Activated CD4-positive, alpha-beta T cell treated with anti-CD3 and anti-CD28 coated beads, Interleukin-10, Interleukin-2, amounts not matched to agents 100 ng/mL and 50 ng/mL, durations not matched to agents 16 hours and 8 hours (primary cell): ENCODE data around the gene BCAS1.

Source experiments
- DNase-seq: peaks from one replicate; pipeline ENCODE4 v3.0.0-alpha.2; 2020

Gene BCAS1

DNA sequence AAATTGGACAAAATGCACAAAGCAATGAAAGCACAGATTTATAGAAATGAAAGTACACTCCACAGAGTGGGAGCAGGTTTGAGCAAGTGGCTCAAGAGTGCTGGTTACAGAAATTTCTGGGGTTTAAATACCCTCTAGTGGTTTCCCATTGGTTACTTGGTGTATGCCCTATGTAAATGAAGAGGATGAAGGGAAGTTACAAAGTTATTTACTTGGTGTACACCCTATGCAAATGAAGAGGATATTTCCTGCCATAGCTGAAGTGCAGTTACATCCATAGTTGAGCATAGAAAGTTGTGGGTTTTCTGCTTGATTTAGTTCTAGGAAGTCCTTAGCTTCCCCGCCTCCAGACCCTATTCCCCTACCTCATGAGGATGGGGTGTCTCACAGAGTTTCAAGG lies 22.7 kb downstream of the BCAS1 start:
- no peak for DNase-seq

DNA sequence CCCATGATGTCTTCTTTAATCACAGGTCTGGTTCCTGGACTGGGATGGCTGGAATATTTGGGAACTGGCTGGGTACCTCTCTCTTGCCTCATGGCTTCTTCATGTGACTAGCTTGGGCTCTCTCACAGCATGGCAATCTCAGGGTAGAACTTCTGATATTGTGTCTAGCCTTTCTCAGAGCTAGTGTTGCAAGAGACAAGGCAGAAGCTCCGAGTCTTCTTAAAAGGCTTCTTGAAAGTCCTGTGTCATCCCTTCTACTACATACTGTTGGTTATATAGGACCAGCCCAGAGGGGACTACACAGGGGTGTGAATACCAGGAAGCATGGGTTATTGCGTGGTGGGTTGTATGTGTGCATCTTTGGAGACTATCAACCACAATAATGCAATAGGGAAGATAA lies 23.3 kb downstream of the BCAS1 start:
- DNase-seq = no peak

DNA sequence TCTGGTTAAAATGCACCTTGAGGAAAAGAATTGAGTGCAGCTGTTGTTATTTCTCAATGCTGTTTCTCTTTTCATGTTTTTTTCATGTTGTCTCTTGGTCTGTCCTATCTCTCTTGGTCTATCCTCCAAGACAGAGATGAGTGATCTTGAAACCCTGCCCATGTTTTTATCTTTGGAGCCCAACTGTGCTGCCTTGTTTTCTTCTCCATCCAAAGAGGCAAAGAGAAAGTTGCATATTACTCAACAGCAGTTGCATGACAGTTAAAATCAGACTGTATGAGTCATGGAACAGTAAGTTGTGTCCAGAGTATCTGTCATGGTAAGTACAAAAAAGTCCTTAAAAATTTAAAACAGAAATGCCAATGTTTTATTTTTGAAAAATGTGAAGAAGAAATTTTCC lies 26.2 kb downstream of the BCAS1 start:
- DNase-seq = peak; percentile 90

DNA sequence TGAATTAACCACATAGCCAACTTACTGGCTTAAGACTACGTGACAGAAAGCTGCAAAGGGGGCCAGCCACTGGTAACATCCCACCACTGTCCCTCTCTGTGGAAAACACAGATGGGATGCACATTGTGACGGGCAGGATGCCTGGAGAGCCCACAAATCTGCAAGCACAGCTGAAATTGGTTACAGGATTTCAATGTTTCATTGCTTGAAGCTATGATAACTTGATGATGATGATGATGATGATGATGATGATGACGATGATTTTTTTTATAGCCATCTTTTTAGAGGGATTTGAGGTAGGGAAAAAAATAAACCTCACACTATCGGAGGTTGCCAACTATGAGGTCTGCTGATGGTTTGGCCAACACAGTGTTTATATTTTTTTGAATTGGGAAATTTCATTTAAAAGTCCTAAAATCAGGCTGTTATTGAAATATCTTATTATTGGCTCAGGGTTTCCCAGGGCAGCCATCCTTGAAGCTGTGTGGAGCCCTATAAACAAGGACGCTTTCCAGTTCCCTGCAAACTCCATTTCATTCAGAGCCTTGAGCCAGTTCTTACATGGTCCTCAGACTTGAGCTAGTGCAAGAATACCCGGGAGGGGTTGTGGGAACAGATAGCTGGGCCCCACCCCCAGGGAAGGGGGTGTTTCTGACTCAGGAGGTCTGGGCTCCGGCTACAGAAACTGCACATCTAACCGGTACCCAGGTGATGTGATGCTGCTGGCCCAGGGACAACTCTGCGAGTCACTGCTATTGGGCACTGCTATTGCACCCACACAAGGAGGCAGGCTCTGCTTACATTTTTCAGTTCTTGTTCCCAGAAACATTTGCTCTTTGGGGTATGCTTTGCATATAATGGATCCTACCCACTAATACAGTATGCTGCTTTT lies 27.1 kb downstream of the BCAS1 start:
- peak; percentile 38 for DNase-seq

DNA sequence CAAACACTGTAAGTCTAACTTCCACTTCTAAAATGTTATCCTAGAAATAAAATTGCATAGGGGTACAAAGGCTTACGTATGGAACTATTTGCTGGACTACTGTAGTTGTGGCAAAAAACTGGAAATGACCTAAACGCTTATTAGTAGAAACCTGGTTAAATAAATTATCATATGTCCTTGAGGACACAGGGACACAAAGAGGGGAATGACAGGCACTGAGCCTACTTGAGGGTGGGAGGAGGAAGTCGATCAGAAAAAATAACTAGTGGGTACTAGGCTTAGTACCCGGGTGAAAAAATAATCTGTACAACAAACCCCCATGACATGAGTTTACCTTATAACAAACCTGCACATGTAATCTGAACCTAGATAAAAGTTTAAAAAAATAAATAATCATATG lies 28.4 kb downstream of the BCAS1 start:
- DNase-seq = no peak

DNA sequence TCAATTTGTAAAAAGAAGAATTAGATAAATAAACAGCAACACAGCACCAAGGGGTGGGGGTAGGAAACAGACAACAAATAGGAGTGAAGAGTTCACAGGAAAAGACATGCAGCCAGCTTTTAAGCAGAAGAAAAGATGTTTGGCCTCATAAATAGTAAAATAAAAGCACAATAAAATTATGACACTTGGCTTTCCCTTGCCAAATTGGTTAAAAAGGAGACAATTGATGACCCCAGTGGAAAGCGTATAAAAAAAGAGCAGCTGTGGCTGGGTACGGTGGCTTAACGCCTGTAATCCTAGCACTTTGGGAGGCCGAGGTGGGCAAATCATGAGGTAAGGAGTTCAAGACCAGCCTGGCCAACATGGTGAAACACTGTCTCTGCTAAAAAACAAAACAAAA lies 29.1 kb downstream of the BCAS1 start:
- no peak for DNase-seq

DNA sequence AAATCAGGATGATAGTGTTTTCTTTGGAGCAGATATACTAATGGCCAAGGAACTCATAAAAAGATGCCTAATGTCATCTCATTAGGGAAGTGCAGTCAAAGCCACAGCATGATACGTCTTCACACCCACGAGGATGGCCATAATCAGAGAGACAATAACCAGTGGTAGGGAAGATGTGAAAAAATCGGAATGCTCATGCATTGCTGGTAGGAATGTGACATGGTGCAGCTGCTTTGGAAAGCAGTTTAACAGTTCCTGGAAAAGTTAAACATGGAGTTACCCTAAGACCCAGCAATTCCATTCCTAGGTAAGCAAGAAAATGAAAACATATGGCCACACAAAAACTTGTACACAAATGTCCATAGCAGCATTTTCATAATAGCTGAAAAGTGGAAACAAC lies 29.9 kb downstream of the BCAS1 start:
- no peak for DNase-seq

DNA sequence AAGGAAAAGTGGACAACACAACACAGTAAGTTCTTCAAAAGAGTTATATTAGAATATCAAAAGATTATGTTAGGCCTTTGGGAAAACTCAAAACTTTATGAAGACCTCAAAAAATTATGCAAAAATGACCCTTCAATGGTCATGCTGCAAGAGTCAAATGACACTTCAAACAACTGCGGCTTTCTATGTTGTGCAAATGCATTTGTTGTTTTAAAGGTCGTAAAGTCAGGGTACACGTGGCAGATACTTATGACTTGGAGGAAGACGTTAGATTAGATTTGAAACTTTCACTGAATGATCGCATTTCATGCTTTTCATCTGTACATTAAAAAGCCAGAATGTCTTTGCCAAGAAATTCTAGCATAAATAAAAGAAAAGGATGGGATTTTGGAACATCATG lies 31.4 kb downstream of the BCAS1 start:
- DNase-seq = no peak

DNA sequence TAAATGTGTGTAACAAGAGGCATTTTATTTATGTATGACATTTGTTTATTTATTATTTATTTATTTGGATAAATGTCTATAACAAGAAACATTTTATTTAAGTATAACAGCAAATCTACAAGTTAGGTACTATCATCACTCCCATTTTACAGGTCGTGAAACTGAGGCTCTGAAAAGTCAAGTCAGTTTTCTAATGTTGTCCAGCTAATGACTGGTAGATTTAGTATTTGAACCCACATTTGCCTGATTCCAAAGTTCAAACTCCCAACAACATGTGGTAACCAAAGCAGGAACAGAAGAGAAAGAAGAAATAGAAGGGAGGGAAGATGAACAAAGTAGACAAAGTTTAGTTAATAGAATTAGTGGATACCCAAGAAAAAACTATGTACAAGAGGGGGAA lies 32.9 kb downstream of the BCAS1 start:
- no peak for DNase-seq

DNA sequence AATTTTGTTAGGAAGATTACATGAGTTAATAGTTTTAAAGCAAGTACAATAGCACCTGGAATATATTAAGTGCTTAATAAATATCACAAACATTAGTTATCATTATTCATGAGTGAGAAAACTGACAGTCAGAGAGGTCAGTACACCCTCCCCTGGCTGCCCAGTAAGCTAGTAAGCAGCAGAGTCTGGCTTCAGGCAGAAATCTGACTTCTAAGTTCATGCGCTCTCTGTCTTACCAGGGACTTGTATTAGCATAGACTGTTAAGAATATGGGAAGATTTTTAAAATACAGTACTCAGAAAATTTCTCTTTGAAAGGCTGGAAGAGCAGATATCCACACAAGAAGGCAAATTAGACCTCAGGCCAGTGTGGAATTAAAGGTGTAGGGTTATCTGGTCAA lies 40.8 kb downstream of the BCAS1 start:
- DNase-seq = no peak

DNA sequence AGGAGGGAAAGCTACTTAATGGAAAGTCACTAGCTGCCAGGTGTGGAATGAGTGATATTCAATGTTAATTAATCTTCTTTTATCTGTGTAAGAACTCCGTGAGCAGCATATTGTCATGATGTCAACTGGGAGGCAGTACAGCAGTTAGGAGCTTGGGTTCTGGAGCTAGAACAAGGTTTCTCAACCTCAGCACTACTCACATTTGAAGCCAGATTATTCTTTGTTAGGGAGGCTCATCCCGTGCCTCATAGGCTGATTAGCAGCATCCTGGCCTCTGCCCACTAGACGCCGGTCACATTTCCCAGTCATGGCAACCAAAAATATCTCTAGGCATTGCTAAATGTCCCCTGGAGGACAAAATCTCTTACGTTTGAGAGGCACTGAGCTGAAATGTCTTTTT lies 41.2 kb downstream of the BCAS1 start:
- DNase-seq = no peak

DNA sequence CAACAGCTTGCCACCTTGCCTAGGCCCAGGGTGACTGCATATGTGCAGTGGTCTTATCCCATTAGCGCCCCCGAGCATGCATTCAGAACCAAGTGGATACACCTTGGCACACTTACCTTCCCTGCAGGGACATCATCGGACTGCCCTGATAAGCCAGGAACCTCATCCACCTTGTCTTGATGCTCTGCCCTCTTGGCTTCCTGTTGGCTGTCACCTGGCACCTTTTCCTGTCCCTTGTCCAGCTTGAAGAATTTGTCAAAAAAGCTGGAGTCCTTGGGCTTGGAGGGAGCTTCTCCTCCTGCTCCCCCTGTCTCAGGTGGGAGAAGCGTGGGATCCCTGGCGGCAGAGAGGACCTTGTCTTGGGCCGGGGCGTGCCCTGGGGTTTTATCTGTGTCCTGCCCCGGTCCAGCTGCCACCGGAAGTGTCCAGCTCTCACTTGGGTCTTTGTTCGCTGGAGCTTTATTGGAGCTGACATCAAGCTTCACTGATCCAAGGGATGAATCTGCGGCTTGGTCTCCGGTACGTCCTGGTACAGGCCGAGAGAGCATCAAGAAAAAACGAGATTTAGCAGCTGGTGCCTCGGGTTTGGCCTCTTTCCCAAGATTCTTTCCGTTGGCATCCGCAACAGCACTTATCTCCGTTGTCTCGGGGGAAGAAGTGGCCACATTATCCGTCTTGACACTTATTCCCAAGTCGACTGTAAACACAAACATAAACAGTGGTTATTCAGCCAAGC lies 42.0 kb downstream of the BCAS1 start:
- DNase-seq = no peak

DNA sequence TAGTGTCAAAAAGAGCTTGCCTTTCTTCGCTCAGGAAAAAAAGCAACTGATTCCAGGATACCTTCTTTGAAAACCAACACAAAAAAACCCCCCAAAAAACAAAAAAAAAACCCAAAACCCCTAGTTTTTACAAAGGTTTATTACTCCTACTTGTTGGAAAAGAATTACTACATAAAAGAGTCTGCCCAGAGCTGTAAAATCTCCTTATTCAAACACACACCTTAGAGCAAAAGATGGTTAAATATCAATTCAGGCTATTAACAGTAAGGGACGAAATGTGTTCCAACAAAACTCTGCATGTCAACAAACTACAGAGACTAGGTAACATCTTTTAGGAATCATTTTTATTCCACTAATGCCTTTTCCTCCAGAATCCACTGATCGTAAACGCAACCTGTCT lies 42.7 kb downstream of the BCAS1 start:
- DNase-seq = no peak

DNA sequence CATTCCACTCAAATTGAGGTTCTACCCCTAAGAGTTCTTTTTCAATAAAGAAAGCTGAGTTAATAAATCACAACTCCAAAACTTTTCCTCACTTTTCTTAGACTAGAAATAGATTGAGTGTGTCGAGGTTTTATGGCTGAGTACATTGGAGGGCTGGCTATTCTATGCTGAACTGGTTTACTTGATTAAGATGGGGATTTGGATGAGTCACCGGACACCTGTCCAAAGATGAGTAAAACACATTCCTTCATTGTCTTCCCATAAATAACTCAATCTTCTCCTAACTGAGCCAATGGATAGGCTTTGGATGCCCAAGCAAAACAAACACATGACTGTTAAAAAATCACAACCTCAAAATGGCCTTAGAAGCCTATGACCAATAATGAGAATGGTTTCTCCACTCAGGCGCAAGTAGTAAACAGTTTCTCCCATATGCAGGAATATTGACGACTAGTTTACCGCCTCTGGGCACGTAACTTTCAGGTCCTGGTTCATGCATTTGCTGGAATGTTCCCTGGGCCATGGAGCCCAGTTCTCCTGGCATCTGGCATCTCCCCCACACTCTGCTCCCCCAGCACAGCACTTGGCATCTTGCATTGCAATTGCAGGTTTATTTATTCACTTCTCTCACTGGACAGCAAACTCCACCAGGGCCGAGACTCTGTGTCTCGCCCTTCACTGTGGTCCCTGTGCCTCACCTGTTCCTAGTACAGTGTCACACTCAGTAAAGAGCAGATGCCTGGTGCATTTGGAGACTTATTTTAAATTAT lies 43.9 kb downstream of the BCAS1 start:
- no peak for DNase-seq

DNA sequence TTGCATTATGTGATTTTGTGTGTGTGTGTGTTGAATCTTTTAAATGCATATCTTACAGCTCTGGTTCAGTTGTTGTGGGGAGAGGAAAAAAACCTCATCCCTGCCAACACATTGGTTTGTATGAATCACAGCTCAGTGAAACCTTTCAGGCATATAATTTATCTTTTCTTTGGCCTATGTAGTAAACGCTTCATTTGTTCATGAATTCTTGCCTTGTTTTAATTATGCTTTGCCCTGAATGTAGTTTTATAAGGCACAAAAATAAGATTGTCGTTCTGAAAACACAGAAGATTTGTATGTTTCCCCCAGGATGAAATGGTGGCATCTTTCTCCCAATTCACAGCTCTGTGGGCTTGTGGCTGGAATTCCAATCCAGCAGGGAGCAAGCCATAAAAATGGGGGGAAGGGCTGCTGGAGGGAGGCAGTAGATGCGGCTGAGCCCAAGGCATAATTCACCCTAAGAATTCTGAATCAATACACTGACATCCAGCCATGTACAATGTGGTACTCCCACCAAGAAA lies 45.1 kb downstream of the BCAS1 start:
- no peak for DNase-seq

DNA sequence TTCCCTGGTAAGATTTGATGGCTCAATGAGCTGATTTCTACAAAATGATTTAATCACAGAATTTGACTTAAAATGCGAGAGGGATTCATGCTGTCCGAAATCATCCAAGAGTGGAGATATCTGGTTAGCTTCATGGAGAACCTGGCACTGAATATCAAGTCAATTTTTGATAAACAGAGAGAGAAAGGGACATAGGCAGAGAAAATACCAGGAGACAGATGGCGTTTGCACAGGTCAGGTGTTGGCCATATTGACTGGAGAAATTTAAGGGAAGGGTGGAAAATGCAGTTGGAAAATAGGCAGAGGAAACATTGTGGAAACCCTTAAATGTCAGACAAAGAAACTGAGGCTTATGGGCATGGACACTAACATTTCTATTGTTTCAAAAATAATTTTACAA lies 47.0 kb downstream of the BCAS1 start:
- no peak for DNase-seq

DNA sequence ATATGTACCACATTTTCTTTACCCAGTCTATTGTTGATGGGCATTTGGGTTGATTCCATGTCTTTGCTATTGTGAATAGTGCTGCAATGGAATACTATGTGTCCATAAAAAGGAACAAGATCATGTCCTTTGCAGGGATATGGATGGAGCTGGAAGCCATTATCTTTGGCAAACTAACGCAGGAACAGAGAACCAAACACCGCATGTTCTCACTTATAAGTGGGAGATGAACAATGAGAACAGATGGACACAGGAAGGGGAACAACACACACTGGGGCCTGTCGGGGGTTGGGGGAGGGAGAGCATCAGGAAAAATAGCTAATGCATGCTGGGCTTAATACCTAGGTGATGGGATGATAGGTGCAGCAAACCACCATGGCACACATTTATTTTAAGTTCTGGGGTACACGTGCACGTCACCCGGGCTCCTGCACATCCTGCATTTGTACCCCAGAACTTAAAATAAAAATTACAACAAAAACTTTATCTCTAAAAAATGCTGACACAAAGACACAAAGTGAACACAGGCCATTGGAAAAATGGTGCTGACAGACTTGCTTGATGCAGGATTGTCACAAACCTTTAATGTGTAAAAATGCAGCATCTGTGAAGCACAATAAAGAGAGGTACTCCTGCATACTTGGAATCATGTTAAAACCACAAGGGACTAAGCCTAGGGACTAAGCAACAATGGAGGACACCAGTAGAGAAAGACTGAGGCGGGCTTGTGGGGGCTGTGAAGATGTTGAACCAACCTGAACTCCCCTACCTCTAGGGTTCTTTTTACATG lies 48.8 kb downstream of the BCAS1 start:
- DNase-seq = no peak

DNA sequence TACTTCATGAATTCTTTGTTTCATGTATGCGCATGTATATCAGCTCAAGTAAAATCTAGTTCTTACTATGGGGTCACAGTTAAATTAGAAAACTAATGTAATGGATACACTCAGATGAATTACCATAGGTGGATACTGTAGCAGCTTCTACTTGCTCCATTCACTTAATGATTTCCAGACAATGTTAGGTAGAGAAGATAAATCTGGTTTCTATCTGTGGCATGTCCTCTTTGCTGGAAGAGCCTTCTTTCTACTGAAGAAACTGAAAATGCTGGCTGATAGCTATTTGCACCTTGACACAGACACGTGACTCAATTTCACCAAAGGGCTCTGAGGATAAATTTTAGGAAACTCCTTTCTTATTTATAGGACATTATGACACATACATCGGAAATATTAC lies 49.5 kb downstream of the BCAS1 start:
- DNase-seq = no peak

DNA sequence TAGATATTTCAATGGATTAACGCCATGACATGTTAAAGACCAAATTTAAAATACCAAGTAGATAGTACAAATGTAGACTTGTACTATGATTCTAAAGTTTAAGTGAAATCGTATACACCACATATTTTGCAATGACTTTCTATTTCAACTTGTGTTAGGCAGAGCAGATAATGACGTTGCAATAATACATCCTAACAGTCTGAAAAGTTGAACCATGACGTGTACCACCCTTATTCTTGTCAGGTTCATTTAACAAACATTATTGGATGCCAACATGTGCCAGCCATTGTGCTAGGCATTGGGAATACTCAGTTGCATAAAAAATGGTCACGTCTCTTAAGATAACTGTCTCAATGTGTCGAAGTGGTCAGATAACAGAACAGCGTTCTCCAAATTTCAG lies 50.0 kb downstream of the BCAS1 start:
- DNase-seq = no peak

DNA sequence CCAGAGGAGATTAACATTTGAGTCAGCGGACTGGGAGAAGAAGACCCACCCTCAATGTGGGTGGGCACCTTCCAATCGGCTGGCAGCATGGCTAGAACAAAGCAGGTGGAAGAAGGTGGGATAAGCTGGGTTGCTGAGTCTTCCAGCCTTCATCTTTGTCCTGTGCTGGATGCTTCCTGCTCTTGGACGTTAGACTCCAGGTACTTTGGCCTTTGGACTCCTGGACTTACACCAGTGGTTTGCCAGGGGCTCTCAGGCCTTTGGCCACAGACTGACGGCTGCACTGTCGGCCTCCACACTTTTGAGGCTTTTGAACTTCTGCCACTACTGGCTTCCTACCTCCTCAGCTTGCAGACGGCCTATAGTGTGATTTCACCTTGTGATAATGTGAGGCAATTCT lies 50.8 kb downstream of the BCAS1 start:
- DNase-seq = no peak

DNA sequence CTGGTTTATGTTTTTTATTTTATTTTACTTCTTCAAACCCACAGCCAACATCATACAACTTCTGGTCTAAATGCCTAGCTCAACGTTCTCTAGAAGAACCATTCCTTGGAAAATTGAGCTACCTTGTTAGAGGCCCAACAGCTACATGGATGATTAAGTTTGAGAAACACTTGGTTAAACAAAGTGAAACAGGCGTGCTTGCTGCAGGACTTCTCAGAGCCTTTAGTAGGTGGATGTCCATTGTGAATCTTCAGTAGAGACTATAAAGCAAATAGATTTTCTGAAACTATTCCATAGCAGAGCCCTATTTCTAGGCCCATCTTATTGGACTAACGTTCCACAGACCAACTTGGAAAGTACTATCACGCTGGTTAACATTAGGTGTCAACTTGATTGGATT lies 51.3 kb downstream of the BCAS1 start:
- no peak for DNase-seq

DNA sequence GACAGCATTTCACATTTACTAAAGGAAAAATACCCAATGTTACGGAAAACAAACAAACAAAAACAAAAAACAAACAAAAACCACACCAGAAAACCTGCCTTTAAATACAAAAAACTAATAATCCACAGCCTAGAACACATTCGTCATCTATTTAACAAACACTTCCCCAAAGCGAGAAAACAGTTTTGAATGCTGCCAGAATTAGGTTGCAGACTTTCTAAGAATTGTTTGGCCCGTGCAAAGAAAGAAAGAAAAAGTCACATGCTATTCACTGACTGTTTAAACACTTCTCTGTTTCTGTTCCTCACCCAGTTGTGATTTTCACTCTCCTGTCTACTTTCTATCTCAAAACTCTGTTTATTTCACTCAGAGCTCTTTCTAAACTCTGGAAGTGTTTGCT lies 52.5 kb downstream of the BCAS1 start:
- peak; percentile 14 for DNase-seq

DNA sequence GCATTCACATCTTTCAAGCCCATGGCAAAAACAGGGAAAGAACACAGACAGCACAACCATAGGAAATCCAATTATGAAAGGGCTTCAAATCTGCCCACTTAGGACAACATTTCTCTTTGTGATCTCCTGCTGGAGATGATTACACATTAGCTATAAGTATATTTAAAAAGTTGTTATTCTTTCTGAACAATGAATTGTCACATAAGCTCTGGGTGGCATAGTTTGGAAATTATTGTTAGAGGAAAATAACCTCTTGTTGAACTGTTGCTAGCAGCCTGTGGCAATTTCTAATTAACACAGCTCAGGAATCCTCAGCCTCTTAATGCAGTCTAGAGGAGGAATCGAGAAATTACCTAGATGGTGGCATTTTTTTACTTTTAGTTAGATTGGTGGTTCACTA lies 54.9 kb downstream of the BCAS1 start:
- DNase-seq = no peak
